Breast epithelium (tissue), 3 donors: ENCODE measurements around the gene SNAI3.

Experiments
- POLR2AphosphoS5 ChIP-seq, 3 donors: sonication (generic); formaldehyde crosslinking; IDR thresholded peaks; one replicate each; pipeline ENCODE4 v1.6.1; 2017; ENCODE audit warnings: antibody characterized with exemption in 3 of 3
- TF ChIP-seq, protein P1 (sequence below), 3 donors: fragments of 450-650 bp; IDR thresholded peaks; one replicate each; pipeline ENCODE4 v1.5.1; 2016 to 2017; ENCODE audit warnings: antibody characterized with exemption in 3 of 3, mild to moderate bottlenecking in 3 of 3, moderate library complexity in 3 of 3

DNA sequence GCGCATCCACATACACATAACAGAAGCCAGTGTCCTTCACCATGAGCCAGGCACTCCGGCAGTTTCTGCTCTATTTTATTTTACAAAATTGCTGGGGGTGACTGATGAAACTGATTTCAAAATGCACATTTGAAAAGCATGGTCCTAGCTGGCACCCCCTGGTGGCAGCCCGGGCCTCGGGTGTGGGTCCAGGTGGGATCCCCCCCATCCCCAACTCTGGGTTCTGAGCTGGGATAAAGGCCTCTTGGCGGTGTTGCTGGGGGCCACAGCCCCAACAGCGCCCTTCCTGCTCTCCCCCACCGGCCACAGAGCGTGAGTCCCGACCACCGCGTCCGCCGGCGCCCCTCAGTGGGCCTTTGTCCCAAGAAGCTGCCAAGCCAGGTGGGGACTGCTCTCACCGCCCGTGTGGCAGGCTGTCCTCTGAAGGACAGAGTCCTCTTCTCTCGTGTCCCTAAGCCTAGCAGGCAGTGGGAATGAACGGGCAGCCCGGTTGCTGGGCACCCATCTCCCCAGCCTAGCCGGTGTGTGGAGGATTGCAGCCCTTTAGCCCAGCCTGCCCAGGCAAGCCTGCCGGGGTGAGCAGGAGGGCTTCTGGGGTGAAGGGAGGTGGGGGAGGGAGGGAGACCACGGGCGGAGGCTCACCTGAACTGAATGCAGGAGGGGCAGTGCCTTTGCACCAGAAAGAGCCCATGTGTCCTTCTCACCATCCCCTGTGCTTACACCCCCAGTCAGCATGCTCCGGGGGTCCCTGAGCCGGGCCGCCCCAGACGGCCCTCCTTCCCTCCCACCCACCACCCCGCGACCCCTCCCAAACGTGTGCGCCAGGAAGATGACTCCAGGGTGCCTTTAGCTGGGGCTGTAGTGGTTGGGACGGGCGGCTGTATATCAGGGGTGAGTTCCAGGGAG lies 898 bp downstream of the SNAI3 start:
- TF ChIP-seq, protein P1, sequence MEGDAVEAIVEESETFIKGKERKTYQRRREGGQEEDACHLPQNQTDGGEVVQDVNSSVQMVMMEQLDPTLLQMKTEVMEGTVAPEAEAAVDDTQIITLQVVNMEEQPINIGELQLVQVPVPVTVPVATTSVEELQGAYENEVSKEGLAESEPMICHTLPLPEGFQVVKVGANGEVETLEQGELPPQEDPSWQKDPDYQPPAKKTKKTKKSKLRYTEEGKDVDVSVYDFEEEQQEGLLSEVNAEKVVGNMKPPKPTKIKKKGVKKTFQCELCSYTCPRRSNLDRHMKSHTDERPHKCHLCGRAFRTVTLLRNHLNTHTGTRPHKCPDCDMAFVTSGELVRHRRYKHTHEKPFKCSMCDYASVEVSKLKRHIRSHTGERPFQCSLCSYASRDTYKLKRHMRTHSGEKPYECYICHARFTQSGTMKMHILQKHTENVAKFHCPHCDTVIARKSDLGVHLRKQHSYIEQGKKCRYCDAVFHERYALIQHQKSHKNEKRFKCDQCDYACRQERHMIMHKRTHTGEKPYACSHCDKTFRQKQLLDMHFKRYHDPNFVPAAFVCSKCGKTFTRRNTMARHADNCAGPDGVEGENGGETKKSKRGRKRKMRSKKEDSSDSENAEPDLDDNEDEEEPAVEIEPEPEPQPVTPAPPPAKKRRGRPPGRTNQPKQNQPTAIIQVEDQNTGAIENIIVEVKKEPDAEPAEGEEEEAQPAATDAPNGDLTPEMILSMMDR (IDR thresholded peaks at IDR 0.05), result peak in 2 of 3 donors; percentile 35 to 39
- TF ChIP-seq POLR2AphosphoS5 (IDR thresholded peaks at IDR 0.05), result no peak
